ENCODE data around the gene DNLZ. TPM values are rescaled to one million over a fixed set of nuclear protein-coding genes. Genes with fewer than 3 reads are reported as not detected.

The DNLZ gene
- total and polyA plus RNA-seq, 7 donors, result 8.4 to 41.9 (median 19.7) TPM

DNA sequence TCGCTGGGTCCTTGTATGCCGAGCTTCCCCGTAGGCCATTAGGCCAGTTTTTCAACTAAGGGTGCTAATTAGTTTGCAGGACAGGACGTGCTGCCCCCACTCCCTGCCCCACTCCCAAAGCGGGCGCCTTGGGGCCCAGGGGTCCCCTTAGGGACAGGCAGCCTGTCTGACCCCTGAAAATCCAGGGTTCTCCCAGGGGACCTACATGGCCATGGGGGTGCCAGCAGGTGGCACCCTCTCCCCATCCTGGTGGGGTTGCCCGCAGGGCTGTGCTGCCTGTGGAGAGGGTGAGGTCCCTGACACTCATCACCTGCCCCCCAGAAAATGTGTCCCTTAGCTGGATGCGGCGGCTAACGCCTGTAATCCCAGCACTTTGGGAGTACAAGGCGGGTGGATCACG, 51.1 kb downstream of the DNLZ start:
- Histone ChIP-seq H3K4me1 (no peaks in the 10 kb centered on the region), H3K9me3 (no peaks in the 10 kb centered on the region), H3K27me3 (peaks cover 11 to 50% (median 25%) of the 10 kb centered on the region in 3 donors), H3K27ac (no peak overlapping the region), H3K4me3 (no peak overlapping the region), H3K36me3 (no peaks in the 10 kb centered on the region)
- TF ChIP-seq, protein P1, sequence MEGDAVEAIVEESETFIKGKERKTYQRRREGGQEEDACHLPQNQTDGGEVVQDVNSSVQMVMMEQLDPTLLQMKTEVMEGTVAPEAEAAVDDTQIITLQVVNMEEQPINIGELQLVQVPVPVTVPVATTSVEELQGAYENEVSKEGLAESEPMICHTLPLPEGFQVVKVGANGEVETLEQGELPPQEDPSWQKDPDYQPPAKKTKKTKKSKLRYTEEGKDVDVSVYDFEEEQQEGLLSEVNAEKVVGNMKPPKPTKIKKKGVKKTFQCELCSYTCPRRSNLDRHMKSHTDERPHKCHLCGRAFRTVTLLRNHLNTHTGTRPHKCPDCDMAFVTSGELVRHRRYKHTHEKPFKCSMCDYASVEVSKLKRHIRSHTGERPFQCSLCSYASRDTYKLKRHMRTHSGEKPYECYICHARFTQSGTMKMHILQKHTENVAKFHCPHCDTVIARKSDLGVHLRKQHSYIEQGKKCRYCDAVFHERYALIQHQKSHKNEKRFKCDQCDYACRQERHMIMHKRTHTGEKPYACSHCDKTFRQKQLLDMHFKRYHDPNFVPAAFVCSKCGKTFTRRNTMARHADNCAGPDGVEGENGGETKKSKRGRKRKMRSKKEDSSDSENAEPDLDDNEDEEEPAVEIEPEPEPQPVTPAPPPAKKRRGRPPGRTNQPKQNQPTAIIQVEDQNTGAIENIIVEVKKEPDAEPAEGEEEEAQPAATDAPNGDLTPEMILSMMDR (IDR thresholded peaks at IDR 0.05), result peak; percentile 20 to 57 (median 48)
- TF ChIP-seq EP300 (IDR thresholded peaks at IDR 0.05), result no peak
- intact Hi-C loops (cut with DNase I), result loop anchor here (1.0 kb wide), 1 partner anchor 51 kb away; the partner anchor contains the start of gene DNLZ
- 58 to 67% methylated on average over 12 of the region's 12 CpGs for WGBS, 2 donors
- no peak for DNase-seq

DNA sequence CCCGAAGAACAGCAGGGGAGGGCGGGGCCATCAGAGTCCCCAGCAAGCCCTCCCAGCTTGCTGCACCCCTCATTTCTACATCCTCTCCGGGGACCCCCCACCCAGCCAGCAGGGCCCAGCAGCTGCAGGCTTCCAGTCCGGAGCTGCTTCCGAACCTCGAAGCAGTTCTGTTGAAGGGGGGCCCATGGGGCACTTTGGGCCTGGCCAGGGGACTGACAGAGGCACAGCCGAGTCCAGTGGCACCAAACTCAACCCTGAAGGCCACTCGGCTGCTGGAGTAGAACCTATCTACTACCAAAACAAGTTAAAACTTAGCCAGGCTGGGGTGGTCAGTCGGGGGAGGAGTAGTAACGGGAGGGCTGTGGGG, 51.6 kb downstream of the DNLZ start:
- Histone ChIP-seq H3K4me1 (no peaks in the 10 kb centered on the region), H3K4me3 (no peak overlapping the region), H3K9me3 (no peaks in the 10 kb centered on the region), H3K27me3 (peaks cover 11 to 54% (median 25%) of the 10 kb centered on the region in 3 donors), H3K36me3 (no peaks in the 10 kb centered on the region), H3K27ac (no peak overlapping the region)
- intact Hi-C loops (cut with DNase I), result loop anchor here (1.0 kb wide), 1 partner anchor 51 kb away; the partner anchor contains the start of gene DNLZ
- DNase-seq, result no peak
- 47 to 54% methylated on average over 10 of the region's 10 CpGs for WGBS, 2 donors
- TF ChIP-seq, protein P1 (IDR thresholded peaks at IDR 0.05), result no peak
- TF ChIP-seq POLR2A (IDR thresholded peaks at IDR 0.05), result no peak
- TF ChIP-seq EP300 (IDR thresholded peaks at IDR 0.05), result no peak
- TF ChIP-seq POLR2AphosphoS5 (IDR thresholded peaks at IDR 0.05), result no peak

DNA sequence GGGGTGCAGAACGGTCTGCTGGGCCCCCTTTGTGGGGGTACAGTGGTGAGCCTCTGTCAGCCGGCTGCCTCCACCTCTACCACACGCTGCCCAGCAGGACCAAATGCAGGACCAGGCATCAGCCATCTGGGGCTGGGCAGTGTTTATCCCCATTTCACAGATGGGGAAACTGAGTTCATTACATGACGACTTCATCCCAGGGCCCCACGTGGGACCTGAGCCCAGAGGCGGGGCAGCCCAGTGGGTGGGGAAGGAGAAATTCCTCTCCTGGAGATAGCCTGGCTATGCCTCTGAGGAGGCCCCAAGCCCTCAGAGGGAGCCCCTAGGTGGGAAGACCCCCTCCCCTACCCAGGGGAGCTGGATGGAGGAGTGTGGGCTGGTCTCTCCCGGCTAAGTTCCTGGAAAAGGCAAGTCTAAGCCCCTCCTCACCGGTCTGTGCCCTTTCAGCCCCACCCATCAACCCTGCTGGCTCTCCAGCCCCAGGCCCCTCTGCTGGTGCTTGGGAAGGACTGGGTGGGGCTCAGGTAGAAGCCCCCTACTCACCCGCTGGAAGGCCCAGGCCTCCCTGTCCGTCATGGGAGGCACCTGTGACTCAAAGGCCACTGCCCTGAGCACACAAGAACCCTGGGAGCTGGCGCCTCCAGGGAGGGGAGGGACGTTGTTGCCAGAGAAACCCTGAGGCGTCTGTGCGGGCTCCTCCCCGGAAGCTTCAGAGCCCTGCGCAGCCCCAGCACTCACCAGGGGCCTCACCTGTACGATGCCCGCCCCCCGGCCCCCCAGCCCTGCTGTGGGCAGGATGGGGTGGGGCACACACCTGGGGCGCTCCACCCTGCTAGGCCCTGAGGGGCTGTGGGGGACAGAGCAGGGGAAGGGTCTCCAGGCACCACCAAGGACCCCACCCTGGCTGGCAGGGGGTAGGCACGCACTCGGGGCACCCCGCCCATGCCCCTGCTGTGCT, 52.2 kb downstream of the DNLZ start:
- no peaks in the 10 kb centered on the region for H3K9me3 ChIP-seq
- intact Hi-C loops (cut with DNase I), result loop anchor here (1.0 kb wide), 1 partner anchor 52 kb away; the partner anchor contains the start of gene DNLZ
- TF ChIP-seq, protein P1 (IDR thresholded peaks at IDR 0.05), result no peak
- TF ChIP-seq POLR2A (IDR thresholded peaks at IDR 0.05) (no peak), EP300 (IDR thresholded peaks at IDR 0.05) (no peak), POLR2AphosphoS5 (IDR thresholded peaks at IDR 0.05) (no peak)
- peaks cover 11 to 58% (median 25%) of the 10 kb centered on the region in 3 donors for H3K27me3 ChIP-seq
- WGBS, 2 donors, result 17 to 45% methylated on average over 23 of the region's 23 CpGs
- H3K36me3 ChIP-seq, result no peaks in the 10 kb centered on the region
- no peaks in the 10 kb centered on the region for H3K4me1 ChIP-seq
- H3K4me3 ChIP-seq, result no peak overlapping the region
- no peak for DNase-seq
- no peak overlapping the region for H3K27ac ChIP-seq

DNA sequence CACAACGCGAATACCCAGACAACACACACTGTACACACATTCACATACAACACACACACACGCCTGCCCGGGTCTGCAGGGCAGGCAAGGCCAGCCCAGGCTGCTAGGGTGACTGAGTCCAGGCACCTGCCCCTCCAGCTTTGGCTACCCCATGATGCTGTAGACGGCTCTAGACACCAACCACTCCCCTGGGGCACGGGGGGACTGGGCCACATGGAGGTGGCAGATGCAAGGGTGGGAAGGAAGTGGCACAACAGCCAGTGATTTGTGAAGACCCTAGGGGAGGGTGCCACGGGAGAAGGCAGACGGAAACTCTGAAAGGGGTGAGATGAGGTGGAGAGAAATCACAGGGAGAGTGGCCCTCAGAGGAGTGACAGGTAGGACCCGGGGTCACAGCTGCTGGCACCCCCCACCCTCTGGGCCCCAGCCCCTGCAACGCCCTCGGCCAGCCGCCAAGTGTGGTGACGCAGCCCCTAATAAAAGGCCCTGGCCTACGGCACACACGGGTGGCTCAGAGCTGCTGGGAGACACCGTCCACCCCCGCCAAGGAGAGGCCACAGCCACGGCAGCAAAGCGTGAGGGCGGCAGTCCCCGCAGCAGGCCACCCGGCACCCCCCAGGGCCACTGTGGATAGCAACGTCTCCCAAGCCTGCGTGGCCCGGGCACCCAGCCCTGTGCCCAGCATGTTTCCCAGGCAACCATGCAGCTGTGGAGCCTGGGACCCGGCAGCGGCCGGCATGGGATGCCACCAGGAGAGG, 53.1 kb downstream of the DNLZ start:
- no peak for TF ChIP-seq POLR2AphosphoS5 (IDR thresholded peaks at IDR 0.05)
- TF ChIP-seq, protein P1 (IDR thresholded peaks at IDR 0.05), result no peak
- TF ChIP-seq EP300 (IDR thresholded peaks at IDR 0.05), result no peak
- TF ChIP-seq POLR2A (IDR thresholded peaks at IDR 0.05), result no peak
- no peaks in the 10 kb centered on the region for H3K4me1 ChIP-seq
- peaks cover 11 to 64% (median 25%) of the 10 kb centered on the region in 3 donors for H3K27me3 ChIP-seq
- no peak for DNase-seq
- H3K4me3 ChIP-seq, result no peak overlapping the region
- intact Hi-C loops (cut with DNase I), result no loop called here
- no peaks in the 10 kb centered on the region for H3K9me3 ChIP-seq
- H3K36me3 ChIP-seq, result no peaks in the 10 kb centered on the region
- WGBS, 2 donors, result 21 to 40% methylated on average over 28 of the region's 28 CpGs
- H3K27ac ChIP-seq, result no peak overlapping the region

Data from sigmoid colon (tissue), 7 donors.